Activated CD4-positive, CD25-positive, alpha-beta regulatory T cell treated with anti-CD3 and anti-CD28 coated beads, Interleukin-2, amount 50 U/mL, for 72 hours (primary cell): ENCODE results near the gene QKI.

ENCODE experiments used
- DNase-seq: peaks from one replicate; pipeline ENCODE4 v3.0.0; 2021

QKI gene

DNA sequence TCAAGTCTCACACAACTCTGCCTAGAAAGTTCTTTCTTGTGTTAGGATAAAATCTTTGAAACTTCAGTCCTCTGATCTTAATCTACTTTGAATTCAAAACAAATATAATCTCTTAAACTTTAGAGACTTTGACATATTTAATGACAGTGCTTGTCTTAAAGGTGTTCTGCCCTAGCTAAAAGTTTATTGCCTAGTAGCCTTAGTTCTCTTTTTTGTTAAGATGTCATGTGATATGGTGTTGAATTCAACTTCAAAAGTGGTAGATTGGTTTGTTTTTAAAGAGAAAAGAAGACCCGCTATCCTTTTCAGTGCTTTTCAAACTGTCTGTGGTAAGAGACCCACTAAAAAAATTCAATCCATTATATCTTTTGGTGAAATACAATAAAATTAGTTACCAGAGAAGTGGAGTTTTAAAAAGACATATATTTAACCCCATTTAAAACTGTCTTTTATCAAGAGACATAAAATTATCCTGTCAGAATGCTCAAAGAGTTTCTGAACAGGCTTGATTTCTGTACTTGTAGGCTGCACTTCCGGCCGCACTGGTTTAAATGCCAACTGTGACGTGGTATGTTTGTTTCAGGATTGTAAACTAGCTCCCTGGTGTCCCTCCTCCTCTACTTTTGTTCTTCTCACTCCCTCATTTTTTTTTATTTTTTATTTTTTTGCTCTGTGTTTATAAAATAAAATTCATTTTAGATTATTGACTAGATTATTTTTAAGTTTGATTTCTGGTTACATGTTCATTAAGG is 76.5 kb downstream of the QKI start:
- DNase-seq, result no peak

DNA sequence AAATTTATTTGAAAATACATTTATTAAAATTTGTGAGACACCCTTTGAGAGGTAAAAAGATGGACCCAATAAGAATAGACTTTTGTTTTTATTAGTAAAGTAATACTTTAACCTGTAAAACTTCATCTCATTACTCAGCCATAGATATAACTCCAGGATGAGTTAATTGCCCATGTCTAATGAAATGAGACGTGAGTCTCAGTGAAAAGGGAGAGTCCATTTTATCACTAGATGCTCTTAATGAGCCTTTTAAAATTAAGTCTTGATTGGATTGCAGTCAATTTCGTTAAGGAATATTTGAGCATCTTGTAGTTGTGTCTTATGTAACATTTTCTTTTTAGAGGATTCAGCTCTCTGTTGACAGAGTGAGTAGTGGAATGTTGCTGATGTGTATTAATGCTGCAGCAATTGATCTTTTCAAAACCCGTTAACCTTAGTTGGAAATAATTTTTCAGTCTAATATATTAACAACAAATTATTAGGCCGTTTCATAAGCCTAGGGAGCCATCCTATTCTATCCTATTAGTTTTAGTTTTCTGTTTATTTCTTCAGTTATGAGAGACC is 77.3 kb downstream of the QKI start:
- DNase-seq, result no peak

GRCh38 chr6:163494279-163494727 is 79.8 kb downstream of the QKI start:
- DNase-seq, result no peak

GRCh38 chr6:163496205-163496604 is 81.7 kb downstream of the QKI start:
- DNase-seq, result no peak

DNA sequence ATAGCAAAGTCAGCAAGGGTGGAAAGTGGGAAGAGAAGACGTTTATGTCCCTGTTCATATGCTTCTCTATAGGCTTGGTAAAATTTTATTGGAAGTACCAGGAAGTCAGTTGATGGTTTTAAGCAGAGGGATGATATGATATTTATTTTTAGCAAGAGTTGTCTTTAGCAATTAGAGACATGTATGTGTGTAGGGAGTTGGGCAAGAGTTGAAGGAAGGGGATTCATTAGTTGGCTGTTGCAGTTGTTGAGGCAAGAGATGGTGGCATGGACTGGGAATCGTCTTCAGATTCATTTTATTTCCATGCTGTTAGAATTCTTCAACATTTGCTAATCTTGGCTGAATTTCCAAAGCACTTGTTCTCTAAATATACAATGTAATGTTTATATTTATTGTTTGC is 85.6 kb downstream of the QKI start:
- DNase-seq, result no peak

- no peak for DNase-seq
These were observed 86.5 kb downstream of the QKI start for GRCh38 chr6:163501026-163501425.

DNA sequence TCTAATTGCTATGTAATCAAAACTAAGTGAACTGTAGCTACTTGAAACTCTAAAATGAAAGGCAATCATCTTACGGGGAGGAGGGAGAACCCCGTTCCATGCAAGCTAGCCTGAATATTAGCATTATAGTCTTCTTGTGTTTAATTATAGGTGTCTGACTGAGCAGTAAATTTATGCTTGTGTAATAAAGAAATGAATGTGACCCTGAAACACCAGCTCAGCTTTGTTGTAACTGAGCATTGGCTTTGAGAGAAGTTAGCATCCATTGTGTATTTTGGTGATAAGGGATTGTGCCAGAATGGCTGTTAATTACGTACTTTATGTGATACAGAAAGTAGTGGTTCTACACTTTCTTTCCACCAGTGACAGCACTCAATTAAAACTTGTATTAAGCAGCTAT is 86.9 kb downstream of the QKI start:
- no peak for DNase-seq

DNA sequence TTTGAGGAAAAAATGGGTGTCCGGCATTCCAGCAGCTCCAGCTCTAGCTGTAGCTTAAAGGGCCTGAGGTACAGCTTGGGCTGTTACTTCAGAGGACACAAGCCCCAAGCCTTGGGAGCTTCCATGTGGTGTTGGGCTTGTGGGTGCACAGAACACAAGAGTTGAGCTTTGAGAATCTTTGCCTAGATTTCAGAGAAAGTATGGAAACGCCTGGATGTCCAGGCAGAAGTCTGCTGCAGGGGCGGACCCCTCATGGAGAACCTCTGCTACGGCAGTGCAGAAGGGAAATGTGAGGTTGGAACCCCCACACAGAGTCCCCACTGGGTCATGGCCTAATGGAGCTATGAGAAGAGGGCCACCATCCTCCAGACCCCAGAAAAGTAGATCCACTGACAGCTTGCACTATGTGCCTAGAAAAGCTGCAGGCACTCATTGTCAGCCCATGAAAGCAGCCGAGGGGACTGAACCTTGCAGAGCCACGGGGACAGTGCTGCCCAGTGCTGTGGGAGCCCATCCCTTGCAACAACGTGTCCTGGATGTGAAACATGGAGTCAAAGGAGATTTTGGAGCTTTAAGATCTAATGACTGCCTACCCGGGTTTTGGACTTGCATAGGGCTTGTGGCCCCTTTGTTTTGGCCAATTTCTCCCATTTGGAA is 90.6 kb downstream of the QKI start:
- DNase-seq, result no peak

DNA sequence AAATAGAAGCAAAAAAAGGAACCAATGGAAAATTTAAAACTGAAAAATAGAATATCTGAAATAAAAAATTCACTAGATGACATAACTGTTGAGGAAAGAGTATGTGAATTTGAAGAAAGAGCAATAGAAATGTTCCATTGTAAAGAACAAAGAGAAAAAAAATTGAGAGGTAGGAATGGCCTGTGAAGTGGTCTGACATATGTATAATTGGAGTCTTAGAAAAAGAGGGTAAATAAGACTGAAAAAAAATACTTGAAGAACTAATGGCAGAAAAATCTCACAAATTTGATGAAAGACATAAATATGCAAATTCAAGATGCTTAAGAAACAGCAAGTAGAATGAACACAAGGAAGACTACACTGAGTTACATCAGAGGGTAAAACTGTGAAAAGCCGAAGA is 93.4 kb downstream of the QKI start:
- DNase-seq, result no peak

- no peak for DNase-seq
These were observed 98.5 kb downstream of the QKI start for GRCh38 chr6:163513003-163513402.

- DNase-seq, result no peak
These were observed 99.2 kb downstream of the QKI start for GRCh38 chr6:163513570-163514166.

DNA sequence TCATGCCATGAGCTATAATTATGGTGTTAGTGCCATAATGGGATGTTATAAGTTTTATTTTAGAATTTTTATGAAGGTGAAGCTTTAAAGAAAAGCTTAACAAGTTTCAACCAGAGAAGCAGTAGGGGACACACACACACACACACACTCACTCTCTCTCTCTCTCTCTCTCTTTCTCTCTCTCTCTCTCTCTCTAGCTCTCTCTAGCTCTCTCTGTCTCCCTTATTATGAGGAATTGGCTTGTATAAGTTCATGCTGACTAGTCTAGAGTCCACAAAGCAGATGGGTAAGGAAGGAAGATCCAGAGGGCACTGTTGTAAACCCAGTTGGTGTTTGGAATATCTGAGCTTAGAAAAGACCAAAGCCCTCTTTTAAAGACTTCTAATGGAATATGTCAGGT is 102.4 kb downstream of the QKI start:
- DNase-seq, result no peak

DNA sequence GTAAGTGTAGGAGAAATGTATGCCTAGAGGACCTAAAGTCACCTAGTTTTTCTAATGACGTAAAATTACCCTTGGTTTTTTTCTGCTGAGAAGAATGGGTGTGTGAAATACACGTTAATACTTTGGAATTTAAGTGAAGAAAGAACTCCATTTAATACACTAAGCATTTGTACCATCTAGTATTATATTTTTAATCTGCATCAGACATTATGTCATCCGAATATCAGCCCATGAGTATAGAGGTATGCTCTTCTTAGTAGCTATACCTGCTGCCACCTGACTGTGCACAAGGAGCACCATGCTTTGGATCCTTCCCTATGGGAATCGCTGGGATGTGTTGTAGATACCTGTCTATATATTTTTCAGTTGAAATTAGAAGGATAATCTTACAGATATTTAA is 106.4 kb downstream of the QKI start:
- no peak for DNase-seq

- no peak for DNase-seq
These were observed 107.5 kb downstream of the QKI start for GRCh38 chr6:163522033-163522432.

DNA sequence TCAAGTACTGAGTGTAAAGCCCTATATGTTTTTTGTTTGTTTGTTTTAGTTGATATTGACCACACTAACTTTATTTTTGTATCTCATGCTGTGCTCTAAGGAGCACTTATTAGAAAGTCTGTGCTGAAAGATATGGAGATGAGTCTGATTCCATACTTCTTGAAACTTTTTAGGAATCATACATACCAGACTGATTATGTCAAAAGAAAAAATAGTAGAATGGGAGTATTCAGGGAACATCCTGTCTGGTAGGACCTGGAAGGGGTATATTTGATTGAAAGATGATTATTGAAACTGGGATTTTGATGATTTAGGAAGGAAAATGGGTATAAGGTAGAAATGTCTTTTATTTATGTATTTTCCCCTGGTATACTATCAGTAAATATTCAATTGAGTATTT is 111.4 kb downstream of the QKI start:
- DNase-seq, result no peak

DNA sequence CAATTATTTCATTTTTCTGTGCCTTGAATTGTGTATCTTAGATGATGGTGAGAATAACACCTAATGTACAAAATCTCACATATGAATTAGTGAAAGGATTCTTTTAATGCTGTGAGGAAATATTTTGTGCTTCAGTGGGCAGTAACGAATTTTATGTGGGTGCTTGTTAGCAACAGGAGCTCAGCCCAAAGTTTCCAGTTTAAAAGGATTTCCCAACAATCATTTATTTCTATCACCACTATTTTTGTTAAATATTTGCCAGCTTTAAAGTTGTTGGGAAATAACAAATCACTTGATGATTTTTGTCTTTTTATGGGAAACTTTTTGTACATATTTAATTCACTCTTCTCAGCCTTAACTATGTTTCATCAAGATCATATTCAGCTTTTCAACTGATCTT is 111.8 kb downstream of the QKI start:
- no peak for DNase-seq

DNA sequence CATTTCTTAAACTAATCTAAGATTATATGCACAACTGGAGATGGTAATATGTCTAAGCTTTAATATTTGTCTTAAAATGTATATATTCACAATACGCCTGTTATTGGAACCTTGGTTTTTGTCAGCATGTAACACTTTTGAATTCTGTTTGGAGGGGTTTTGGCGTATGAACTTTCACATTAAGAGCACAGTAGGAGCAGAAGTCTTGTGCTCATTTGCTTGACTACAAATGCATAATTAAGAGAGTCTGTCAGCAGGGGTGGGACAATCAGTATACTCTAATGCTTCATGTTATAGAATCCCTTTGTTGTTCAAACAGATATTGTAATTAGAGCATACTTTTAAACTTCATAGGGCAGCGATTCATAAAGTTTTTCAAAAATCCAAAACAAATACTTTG is 112.8 kb downstream of the QKI start:
- DNase-seq, result no peak

DNA sequence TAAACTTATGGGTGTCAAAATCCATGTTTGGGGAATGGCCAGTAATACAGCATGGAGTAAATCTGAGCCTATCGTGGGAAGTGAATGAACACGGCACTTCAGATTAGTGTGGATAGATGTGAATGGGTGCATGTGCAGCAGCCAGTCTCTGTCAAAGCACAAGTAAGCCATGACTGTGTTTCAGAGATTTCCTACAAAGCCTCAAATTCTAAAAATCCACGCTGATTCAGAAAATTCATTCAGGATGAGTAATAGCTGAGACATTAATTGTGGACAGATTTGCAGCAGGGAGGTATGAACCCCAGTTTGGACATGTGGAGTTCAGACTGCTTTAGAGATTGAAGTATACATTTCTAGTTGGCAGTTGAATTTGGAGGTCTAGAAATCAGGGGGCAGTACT is 115.1 kb downstream of the QKI start:
- DNase-seq, result no peak

DNA sequence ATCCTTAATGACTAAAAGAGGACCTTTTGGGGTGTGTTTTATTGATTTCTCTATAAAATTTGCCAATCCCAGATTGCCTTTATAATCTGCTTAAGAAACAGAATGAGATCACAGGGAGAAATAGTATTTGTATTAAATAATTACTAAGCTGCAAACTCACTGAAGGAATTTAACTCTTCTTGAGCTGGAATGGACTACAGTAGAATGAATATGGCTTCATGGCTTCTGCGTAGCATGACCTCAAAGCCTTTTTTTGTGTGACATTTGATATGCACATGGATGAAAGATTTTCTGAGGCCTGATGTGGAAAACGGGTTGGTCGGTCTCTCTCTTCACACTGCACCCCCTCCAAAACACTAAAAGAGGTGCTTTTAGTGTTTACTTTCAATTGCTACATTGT is 115.9 kb downstream of the QKI start:
- no peak for DNase-seq

DNA sequence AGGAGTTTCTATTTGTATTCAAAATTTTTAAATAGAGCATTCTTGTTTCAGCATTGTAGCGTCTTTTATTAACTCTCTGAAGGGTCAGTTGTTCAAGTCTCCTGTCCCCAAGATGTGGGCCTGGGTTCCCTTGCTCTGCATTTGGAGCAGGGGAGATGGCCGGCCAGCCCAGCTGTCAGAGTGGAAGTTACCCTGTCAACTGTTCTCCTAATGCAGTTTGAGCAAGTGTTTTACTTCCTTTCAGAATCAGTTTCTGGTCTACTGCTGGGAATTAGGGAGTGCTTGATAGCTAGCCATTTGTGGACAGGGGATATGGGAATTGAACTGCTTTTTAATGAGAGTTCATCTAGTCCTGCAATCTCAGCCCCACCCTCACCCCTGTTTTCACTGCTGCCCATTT is 116.6 kb downstream of the QKI start:
- DNase-seq, result no peak

DNA sequence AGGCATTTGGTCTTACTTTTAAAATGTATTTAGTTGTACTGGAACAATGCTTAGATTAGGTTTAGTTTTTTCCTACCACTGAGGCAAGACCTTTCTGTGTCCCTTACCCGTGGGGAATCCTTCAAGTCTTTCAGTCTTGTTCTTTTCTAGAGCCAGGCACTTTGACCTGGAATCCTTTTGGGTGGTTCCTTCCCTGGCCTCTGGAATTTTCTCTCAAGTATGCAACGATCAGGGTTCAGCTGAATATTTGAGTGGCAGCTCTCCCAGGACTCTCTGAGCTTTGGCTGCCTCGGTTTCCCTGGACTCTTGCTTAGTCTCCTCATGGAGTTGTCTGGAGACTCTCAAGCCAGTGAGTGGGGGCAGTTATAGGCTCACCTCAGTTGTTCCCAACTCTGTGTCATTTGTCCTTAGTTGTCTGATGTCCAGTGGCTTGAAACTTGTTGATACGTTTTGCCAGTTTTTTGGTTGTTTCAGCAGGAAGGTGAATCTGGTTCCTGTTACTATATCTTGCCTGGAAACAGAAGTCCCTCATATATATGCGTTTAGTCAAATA is 118.1 kb downstream of the QKI start:
- no peak for DNase-seq

DNA sequence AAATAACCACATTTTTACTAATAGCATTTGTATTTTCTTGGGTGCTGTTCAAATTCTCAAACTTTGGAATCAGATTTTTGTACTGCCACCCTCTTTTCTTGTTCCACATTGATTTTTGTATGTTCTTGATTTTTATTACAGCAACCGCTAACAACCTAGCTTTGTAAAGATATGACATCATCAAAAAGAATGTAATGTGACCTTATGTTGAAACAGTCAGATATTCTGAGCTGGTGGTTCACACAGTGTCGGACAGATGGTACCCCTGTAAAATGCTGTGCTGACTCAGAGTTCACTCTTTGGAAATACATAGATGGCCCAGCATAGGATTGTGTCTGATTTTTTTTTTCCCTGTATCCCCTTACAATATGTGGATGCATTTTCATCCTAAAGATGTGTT is 118.9 kb downstream of the QKI start:
- DNase-seq, result no peak

GRCh38 chr6:163536770-163537169 is 122.3 kb downstream of the QKI start:
- no peak for DNase-seq

DNA sequence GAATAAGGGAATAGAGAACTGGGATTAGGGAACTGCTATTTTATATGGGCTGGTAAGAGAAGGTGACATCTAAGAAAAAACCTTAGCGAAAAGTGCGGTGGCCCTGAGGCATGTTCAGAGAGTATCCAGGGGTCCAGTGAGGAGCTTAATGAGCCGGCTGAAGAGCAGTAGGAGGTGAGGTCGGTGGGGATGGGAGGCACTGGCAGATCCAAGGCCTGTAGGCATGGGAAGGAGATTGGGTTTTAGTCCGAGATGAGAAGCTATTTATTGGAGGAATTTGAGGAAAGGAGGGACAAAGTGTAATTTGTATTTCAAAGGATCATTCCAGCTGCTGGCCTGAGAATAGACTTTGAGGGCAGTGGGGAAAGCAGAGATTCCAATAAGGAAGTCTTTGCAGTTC is 123.8 kb downstream of the QKI start:
- DNase-seq, result no peak
